Astrocyte (in vitro differentiated cells and primary cell): ENCODE data around the gene PRKAR1A.

Source experiments
- CTCF ChIP-seq: IDR thresholded peaks from 2 replicates; pipeline ENCODE4 v1.5.1; 2011; ENCODE audit warnings: low read depth, mild to moderate bottlenecking, inconsistent platforms, low read length, moderate library complexity; ENCODE audit not compliant: insufficient read depth
- EZH2 ChIP-seq: IDR thresholded peaks from 2 replicates; pipeline ENCODE4 v1.6.1; 2012; ENCODE audit warnings: mild to moderate bottlenecking, low read length, inconsistent platforms; ENCODE audit not compliant: insufficient read depth

- TF ChIP-seq CTCF (no peak), EZH2 (no peak)
Measured at GRCh38 chr17:68499587-68499986, 12.6 kb upstream of the PRKAR1A start.
